SW 1271 (cell line): Measurements from ENCODE around the gene TRHDE.

ENCODE experiments used
- DNase-seq, 2 experiments: peaks; one replicate each; lab custom pipeline; 2025; lab: John Stamatoyannopoulos, UW

The TRHDE gene

DNA sequence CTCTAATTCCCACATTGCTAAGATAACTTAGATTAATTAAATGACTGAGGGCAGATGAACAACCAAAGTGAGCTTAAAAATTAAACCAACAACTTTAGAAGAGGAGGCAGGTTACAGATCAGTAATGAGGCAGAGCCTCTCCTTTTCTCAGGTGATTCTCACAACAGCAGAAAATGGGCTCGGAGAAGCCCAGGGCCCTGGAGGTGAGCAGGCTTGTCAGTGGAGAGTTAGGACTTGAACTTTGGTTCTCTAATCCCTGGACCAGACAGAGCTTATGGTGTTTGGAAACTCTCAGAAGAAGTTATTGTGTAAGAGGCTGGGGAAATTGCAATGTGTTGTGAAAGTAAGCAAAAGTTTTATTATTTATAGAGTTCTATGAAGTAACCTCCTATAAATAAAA is 2.8 kb downstream of the TRHDE start:
- no peak for DNase-seq

DNA sequence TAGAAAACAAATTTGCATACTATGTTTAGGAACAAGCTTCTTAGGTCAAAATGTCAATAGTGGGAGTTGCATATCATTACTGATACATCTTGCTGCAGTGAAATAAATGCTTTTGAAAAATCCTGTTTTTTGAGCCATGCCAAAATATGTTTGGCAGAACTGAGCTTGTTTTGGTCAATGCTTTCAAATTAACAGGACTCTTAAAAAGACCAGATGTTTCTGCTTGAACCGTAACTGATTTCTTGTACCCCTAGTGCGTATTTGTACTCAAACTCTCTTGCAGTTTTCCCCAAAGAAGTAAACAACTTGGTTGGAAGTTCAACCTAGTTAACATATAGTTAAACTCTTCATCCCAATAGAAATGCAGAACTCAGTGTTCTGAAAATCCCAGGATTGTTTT is 3.4 kb downstream of the TRHDE start:
- DNase-seq: no peak

DNA sequence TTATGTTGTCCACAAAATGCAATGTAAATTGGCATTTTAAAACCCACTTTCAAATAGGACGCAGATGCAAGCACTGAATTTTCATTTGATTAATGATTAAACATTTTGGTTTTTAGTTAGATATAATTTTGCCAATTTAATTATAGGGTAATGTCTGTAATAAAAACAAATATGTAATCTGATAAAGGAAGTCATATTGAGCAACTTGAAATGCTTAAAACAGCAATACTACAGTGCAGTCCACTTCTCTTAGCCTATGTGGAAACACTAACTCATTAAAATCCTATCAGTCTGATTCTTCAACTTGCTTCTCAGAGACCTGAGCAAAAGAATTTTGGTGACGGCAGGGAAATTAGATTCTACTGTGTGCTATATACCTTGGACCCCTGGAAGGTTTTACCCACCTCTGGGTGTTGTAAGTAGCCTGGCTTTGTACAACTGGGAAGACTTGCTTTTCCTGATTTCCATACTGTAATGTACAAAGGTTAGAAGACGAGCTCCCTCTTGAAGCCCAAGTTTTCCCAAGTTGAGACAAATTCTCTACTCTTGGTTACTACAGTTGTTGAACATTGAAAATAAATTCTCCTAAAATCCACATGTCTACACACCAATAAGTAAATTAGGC is 4.1 kb downstream of the TRHDE start:
- DNase-seq: no peak

DNA sequence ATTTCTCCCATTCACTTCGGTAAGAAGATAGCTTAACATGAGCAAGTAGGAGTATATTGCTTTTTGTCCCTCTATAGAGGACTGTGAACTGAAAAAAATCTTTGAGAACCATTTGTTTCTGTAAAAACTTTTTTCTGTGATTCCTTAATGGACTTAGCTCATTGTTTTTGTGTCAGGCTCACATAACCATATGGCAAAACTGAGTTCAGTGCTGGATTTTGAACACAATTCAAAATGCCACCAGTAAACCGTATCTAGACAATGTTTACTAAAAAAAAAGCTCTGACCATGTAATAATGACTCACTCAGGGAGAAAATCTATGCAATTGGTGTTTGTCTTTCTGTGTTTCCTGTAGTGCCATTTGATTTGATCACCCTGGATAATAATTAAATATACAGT is 5.2 kb downstream of the TRHDE start:
- no peak for DNase-seq

DNA sequence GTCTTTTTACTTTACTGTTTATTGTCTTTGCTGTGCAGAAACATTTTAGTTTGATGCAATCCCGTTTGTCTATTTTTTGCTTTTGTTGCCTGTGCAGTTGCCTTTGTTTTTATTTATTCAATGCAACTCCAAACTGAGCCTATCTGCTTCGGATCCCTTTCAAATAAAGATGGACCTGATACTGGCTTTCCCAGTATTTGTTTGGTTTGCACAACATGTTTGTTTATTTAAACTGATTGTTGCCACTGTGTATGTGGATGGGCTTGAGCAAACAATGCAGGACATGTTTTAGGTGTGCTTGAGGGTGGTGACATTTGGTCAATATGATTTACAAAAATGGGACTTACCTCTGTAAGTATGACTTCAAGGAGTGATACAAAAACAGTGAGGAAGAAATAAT is 6.7 kb downstream of the TRHDE start:
- no peak for DNase-seq

DNA sequence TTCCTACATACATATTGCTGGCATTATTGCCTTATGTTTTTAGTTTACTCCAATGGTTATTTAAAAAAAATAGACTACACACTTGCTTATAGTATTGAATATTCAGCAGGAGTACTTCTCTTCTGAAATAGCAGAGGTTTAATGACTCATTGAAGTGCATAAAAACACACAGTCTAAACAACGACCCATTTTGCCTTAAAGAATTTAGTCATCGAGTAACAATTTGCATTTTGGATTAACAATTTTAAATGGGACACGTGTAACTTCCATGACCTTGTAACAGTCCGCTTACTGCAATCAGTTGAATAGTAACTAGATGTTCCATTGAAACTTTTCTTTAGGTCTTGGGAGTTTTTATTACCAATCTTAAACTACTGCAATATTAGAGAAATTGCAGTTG is 9.0 kb downstream of the TRHDE start:
- DNase-seq: no peak

DNA sequence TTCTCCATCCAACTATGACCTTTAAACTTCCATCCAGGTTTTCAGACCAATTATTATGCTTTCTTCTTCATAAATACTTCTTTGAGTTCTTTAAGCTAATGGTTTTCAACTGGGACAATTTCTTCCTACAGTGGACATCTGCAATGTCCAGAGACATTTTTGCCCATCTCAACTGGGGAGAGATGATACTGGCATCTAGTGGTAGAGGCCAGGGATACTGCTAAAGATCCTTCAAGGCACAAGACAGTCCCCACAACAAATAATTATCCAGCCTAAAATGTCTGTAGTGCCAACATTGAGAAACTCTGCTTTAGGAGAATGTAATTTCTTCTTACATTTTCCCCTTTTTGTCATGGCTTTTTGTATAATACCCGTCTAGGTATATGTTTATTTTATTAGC is 10.6 kb downstream of the TRHDE start:
- DNase-seq: peak in 1 of 2 experiments; percentile 30

DNA sequence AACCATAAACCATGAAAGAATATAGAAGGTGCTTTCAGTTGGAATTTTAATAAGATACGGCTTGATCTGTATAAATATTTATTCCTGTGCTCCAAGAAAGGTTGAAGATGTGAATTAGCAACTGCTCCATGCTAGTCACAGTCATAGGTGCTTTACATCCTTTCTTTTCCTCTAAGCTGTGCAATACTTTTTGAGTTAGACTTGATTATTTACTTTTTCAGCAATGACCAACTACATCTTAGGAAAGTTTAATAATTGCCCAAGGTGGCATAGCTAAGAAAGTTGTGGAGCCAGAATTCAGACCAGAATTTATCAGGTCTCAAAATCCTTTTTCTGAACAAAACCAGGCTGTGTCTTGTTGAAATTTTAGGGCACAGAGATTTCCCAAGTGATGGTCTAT is 13.7 kb downstream of the TRHDE start:
- no peak for DNase-seq

DNA sequence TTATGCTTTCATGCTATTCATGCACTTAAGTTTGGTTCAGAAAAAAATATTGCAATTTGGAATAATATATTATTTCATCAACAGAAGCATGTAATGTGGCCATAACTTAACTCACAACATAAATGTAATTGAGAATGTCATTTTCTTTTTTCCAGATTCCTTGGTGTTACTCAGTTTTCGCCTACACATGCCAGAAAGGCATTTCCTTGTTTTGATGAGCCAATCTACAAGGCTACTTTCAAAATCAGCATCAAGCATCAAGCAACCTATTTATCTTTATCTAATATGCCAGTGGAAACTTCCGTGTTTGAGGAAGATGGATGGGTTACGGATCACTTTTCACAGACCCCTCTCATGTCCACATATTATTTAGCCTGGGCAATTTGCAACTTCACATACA is 14.4 kb downstream of the TRHDE start:
- no peak for DNase-seq

DNA sequence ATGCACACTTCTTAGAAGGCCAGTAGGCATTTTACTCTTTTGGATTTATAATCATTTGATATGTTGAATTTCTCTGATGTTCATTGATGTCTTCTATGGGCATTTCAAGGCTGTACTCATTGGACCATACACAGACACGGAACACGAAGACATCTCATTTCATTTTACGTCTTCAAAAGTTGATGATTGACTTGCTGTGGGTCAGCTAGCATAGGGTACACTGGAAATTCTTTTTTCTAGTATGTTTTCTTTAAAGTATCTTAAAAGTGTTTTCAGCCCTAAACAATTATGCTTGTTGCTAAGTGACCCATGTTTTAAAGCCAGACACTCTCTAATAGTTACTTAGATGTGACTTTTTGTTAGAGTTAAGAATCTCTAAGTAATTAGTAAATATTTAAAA is 16.3 kb downstream of the TRHDE start:
- no peak for DNase-seq

DNA sequence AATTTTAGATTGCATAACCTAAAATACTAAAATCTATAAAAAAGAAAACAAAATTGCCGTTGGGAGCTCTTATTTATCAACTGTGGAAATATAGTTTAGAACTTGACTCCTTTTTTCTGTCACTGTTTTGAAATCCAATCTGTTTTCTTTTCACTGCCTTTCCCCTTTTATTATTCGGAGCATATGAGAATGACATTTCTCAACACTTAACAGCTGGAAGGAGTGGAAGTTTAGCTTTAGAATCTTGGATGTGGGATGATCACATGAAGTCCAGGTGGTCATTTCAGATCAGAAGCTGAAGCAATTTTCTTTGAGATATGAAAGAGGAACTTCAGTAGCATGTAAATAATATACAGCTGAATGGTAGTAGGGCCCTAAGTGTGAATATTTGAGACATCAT is 16.7 kb downstream of the TRHDE start:
- DNase-seq: no peak

DNA sequence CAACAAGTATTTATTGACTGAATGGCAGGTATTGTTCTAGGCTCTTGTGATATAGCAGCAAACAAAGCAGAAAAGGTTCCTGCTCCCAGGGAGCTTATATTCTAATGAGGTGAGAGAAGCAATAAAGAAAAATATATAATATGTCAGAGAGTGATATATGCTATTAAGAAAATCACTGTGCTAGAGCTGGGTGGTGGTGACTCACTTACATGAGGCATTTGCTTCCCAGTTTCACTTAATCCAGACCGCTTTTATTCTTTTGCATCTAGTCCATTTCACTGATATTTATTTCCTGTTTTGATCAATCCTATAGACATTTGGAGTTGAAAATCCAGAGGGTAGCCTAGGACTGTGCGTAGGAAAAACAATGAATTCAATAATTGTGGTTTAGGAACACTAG is 17.5 kb downstream of the TRHDE start:
- no peak for DNase-seq

DNA sequence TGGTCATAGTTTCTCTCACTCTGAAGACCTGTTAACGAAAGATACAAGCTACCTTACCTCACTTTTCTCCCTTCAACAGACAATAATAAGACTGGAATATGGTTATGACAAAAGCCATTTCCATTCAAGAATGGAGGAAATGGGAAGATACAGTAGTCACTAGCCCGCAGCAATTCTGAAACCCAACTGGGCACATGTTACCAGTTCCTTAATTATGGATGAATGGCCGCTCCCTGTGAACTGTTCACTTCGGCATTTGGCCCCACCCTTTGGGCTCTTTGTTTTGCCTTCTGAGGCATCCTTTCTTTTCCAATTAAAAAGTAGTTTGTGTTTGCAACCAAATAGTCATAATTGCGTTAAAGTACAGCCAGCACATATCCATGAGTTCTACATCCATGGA is 19.0 kb downstream of the TRHDE start:
- DNase-seq: no peak

DNA sequence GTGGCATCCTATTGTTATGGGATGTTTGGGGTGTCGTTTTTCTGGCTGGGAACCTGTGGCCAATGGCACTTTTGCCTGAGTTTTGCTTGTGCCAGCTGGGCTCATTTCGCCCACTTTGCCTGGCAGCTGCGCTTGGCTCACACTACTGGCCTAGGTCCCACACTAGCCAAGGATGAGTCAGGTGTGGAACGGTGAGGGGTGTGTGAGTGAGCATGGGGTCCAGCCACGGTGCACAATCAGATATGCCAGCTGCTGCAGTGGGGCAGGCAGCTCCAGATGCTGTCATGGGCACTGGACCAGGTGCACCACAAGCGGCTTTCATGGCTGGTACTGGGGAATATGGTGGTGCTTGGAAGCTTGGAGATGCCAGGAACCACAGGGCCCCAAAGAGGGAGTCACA is 21.5 kb downstream of the TRHDE start:
- no peak for DNase-seq

DNA sequence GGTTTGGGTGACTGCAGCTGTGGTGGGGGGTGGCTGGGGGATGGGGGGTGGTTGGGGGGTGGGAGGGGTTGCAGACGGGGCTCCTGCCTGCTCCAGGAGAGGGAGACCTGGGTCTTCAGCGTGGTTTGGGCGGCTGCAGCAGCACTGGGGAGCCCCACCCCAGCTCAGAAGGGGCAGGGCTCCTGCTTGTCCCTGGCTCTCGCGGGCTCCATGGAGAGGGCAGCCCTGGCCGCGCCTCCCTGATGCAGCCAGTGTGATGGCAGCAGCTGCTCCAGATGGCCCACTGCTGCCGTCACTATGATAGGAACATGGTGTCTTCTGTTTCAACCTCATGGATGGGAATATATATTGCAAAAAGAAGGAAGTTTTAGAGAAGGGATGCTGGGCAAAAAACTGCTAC is 22.9 kb downstream of the TRHDE start:
- DNase-seq: no peak

DNA sequence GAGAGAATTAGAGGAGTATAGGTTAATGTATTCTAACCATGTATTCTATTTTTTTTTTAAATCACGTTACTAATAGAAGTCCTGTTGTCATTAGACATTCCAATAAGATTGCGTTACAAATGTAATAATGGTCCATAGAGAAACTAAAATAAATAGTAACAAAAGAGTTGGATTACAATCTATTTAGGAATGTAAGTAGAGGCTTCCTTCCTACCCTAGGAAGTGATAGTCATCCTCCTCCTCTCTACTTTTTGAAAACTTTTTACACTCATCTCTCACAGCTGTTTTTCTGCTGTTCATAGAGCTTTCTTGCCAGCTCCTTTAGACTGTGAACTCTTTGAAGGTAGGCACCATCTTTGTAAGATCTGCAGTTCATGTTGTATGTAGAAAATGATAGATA is 23.6 kb downstream of the TRHDE start:
- no peak for DNase-seq

DNA sequence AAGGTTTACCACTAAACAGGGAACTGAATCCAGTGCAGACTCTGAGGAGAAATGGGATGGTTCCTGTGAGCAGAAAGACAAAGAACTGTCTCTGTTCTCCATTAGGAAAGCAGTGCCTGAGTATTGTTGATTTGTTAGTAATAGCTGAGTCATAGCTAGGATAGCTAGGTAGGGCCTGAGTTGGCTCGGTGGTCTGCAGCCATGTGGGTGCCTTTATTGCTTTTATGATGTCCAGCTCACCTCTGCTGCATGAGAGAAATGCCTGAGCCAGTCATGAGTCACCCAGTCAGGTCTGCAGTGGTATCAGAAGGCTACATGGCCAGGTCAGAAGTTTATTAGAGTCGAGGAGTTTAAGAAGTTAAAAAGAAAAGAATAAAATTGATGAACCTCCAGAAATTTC is 24.2 kb downstream of the TRHDE start:
- peak; percentile 17 to 52 for DNase-seq

DNA sequence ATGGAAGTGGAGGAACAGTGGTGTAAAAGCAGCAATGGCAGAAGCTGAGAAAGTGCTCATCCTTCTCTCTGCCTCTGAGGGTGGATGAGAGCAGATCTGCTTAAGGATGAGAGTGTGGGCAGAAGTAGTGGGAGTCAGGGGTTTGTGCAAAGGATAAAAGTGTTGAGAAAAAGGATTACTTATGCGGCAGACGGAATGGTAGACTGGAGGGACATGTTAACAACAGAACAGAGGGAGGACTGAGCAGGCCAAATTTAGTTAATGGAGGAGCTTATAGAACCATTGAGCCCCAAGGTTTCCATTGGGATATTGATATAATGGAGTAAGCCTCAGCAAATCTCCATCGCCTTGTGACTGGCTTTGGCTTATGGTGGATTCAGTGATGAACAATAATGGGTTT is 25.5 kb downstream of the TRHDE start:
- DNase-seq: no peak

DNA sequence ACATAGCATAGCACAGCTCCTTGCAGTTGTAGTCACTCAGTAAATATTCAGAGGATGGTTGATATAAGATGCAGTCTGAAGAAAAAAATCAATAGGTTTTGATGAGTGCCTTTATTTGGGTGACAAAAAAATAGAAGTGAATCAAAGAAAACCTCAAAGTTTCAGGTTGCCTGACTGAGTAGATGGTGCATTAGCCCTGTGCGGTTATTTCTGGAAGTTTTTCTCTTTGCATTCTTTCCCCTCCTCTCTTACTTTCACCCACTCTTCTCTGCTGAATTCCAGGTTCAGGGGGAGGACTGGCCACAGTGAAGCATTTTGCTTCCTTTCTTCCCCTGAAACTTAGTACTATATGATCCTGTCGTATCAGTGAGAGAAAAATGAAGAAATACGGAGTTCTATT is 28.6 kb downstream of the TRHDE start:
- DNase-seq: no peak

DNA sequence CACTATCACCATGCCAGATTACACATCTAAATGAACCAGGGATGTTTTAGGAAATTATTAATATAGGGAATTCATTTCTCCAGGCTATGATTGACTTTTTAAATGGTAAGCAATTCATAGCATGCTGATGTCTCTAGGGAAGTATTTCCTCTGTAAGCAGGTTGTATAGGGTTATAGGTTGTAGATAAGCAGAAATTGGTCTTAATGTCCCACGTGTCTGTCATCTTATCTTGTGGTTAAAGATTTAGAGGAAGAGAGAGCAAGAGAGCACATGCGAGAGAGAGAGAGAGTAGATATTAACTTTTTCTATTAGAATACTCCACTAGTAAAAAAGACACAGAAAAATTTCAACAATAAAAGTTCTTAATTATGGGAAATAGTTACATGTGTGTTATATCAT is 32.6 kb downstream of the TRHDE start:
- no peak for DNase-seq

DNA sequence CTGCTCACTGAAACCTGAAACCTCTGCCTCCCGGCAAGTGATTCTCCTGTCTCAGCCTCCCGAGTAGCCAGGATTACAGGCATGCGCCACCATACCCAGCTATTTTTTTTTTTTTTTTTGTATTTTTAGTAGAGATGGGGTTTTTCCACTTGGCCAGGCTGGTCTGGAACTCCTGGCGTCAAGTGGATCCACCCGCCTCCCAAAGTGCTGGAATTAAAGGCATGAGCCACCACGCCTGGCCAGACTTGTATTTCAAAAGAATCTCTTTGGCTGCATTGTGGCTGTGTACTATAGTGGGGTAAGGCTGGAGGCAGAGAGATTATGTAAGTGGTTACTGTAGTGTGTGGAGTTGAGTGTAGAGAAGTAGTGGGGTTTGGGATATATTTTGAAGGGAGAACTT is 35.1 kb downstream of the TRHDE start:
- DNase-seq: no peak

DNA sequence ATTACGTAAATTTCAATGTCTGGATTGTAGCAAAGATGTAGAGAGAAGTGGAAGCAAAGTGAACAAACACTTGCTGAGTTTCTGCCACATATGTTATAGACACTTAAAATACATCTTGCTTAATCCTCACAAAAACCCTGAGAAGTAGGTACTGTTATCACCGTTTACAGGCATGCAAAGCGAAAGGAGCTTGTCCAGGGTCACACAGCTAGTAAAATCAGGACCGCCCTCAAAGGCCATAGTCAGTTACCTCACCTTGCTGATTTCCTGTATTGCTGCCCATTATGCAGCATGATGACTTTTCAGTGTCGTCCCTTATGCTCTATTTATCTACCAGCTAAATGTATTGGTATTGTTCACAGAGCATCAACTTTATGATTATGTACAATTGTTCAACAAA is 39.8 kb downstream of the TRHDE start:
- DNase-seq: no peak

DNA sequence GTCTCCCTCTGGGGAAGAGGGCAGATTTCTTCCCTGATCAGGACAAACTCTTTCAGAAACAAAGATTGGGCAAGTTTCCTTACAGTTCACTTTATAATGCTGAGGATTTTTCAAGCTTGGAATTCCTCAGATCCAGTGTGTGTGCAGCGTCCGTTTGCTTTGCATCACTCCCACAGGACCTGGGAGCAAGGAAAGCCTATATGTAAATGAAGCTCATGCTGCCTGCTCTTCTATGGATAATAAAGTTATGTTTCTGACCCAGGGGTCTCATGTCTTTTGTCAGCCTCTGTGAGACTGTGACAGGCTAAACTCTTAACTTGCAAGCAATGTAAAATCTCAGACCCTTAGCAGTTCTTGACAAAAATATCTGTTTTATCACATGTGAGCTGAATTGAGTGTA is 41.6 kb downstream of the TRHDE start:
- no peak for DNase-seq

DNA sequence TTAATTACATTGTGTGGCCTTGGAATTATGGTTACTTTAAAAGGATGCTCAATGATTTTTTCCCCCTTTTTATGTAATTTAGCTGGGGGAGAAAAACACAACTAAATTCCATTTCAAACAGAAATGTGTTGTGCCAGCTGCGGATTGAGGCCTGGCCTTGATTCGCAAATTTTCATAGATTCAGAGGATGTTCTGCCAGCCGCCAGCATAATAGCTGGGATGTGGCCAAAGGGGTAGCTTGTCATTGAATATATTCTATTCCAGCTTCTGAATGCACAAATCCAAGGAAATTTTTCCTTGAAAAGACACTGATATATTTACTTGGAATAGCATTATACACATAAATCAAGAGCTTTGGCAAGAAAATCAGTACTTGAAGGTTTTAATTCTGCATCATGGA is 43.7 kb downstream of the TRHDE start:
- no peak for DNase-seq

DNA sequence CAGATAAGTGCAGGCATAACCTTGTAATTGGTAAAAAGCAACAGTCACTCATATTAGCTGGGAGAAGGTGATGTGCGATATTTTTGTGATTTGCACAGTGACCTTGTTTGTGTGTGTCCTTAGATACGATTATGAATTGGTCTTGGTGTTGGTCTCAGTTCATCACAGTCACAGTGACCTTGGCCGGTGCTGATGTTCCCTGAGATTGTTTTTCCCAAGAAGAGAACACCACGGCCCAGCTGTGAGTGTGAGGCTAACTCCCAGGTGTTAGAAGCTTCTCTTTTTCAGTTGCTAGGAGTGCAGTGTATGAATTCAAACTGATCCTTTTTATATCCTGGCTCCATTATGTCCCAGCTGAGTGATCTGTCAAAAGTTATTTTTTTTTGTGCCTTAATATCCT is 46.2 kb downstream of the TRHDE start:
- no peak for DNase-seq
